HepG2 (cell line): ENCODE results near the gene GOSR1. TPM values are rescaled to one million over a fixed set of nuclear protein-coding genes. Genes with fewer than 3 reads are reported as not detected.
"Not testable (repeated sequence)": the region's sequence is repeated elsewhere in the genome, so short reads cannot be mapped to it uniquely, and the experiment has no call there.

Experiments
- ATAC-seq: fragments of 200-7000 bp; cut with Tn5 transposase; 3 replicates; pipeline ENCODE4 v1.9.1; 2020; ENCODE audit warnings: mild to moderate bottlenecking, moderate library complexity
- BruUV-seq: library from RNA; stranded (reverse); fragments of 400-500 nt; replicated peaks from 2 replicates; lab custom pipeline; 2021; lab: Mats Ljungman, UMichigan
- CTCF ChIA-PET: fragments of 300-600 bp; formaldehyde crosslinking; extraction: SDS; loops from one replicate; lab custom pipeline; 2021; ENCODE audit warnings: low total read pairs, inconsistent platforms, low intra/inter-chr PET ratio; lab: Yijun Ruan, JAX
- POLR2A ChIA-PET: fragments of 350-600 bp; sonication (Branson Sonifier 250); formaldehyde crosslinking; loops from one replicate; lab custom pipeline; 2020; ENCODE audit warnings: antibody characterized with exemption, inconsistent platforms; lab: Yijun Ruan, JAX
- DNase-seq: peaks from one replicate; pipeline ENCODE4 v3.0.0-alpha.2; 2015; ENCODE audit warnings: low spot score
- FAIRE-seq: peaks from 3 replicates; lab custom pipeline; 2011; peaks lifted over from hg19 to GRCh38; lab: Jason Lieb, UNC
- H2AFZ ChIP-seq: one replicate; pipeline ENCODE4 v1.6.1; 2011; ENCODE audit warnings: low read length, inconsistent platforms
- H3K27ac ChIP-seq: fragments of 300-600 bp; 3 replicates; pipeline ENCODE4 v1.8.0; 2011; ENCODE audit warnings: mixed run types, mild to moderate bottlenecking, mixed read lengths, low read length, inconsistent platforms; ENCODE audit not compliant: insufficient read depth; ENCODE audit errors: extremely low read length
- H3K27me3 ChIP-seq, 2 experiments: fragments of 200-600 bp in 1 of 2; 2 replicates in 1 of 2; 3 replicates in 1 of 2; pipeline versions ENCODE4 v1.6.0 to v1.8.0; 2011; ENCODE audit warnings: low read length in 2 of 2, mild to moderate bottlenecking in 2 of 2, moderate library complexity in 2 of 2, inconsistent platforms in 1 of 2; ENCODE audit not compliant: insufficient read depth in 2 of 2, control insufficient read depth in 1 of 2
- H3K36me3 ChIP-seq, 2 experiments: fragments of 200-600 bp in 1 of 2; replicated peaks in 1 of 2; 2 replicates in 1 of 2; 3 replicates in 1 of 2; pipeline versions ENCODE4 v1.5.1 to v1.8.0; 2011; ENCODE audit warnings: low read length in 2 of 2, inconsistent platforms in 1 of 2; ENCODE audit not compliant: insufficient read depth in 2 of 2, control insufficient read depth in 1 of 2
- H3K4me1 ChIP-seq: 2 replicates; pipeline ENCODE4 v1.5.1; 2012; ENCODE audit warnings: low read length, inconsistent platforms; ENCODE audit not compliant: insufficient read depth
- H3K4me2 ChIP-seq: 2 replicates; pipeline ENCODE4 v1.6.0; 2011; ENCODE audit warnings: low read depth, low read length, inconsistent platforms
- H3K4me3 ChIP-seq, 3 experiments: fragments of 200-600 bp in 1 of 3; sonication (generic), shearing (Covaris generic) in 1 of 3; replicated peaks in 1 of 3; 2 replicates each; pipeline ENCODE4 v1.5.1; 2011 to 2016; ENCODE audit warnings: low read length in 3 of 3, inconsistent platforms in 2 of 3, low read depth in 2 of 3, mild to moderate bottlenecking in 2 of 3, control low read depth in 1 of 3, mixed read lengths in 1 of 3; ENCODE audit not compliant: insufficient read depth in 1 of 3
- H3K79me2 ChIP-seq: one replicate; pipeline ENCODE4 v1.6.1; 2011; ENCODE audit warnings: low read length, inconsistent platforms; ENCODE audit not compliant: insufficient read depth
- H3K9ac ChIP-seq: 2 replicates; pipeline ENCODE4 v1.6.0; 2011; ENCODE audit warnings: mild to moderate bottlenecking, low read depth, low read length, inconsistent platforms; ENCODE audit not compliant: insufficient read depth
- H3K9me3 ChIP-seq: 2 replicates; pipeline ENCODE4 v1.5.1; 2012; ENCODE audit warnings: mild to moderate bottlenecking, low read length
- H4K20me1 ChIP-seq: 2 replicates; pipeline ENCODE4 v1.6.0; 2011; ENCODE audit warnings: inconsistent platforms, mild to moderate bottlenecking, low read length, moderate library complexity; ENCODE audit not compliant: insufficient read depth
- ATF5 ChIP-seq: sonication (generic); formaldehyde crosslinking; IDR thresholded peaks from 2 replicates; pipeline ENCODE4 v1.4.0; 2020; ENCODE audit warnings: mild to moderate bottlenecking, low read depth, missing genetic modification reagents
- SP4 ChIP-seq: sonication (generic); formaldehyde crosslinking; IDR thresholded peaks from 2 replicates; pipeline ENCODE4 v1.8.1; 2023; ENCODE audit warnings: mild to moderate bottlenecking, missing genetic modification reagents
- ZNF510 ChIP-seq: sonication (generic); formaldehyde crosslinking; IDR thresholded peaks from 2 replicates; pipeline ENCODE4 v1.4.0; 2020; ENCODE audit warnings: low read depth, mild to moderate bottlenecking, missing genetic modification reagents
- ZNF740 ChIP-seq: sonication (generic); formaldehyde crosslinking; IDR thresholded peaks from 2 replicates; pipeline ENCODE4 v1.4.0; 2020; ENCODE audit warnings: missing genetic modification reagents
- WGBS: methylation state at CpG from one replicate; pipeline ENCODE4 v1.1.6; 2017; ENCODE audit warnings: low lambda C conversion rate; 5-methylcytosine and 5-hydroxymethylcytosine counted together
- in situ Hi-C: cut with HindIII; loops from 2 replicates; pipeline ENCODE4 v1.10.0; 2017; ENCODE audit warnings: low pct_unique_long_range_greater_than_20kb; ENCODE audit not compliant: extremely low pct_ligation_motif_present
- intact Hi-C: fragments of 100-400 bp; cut with micrococcal nuclease; formaldehyde crosslinking; loops from one replicate; pipeline ENCODE4 v1.10.0; 2022; ENCODE audit not compliant: unreplicated experiment
- polyA plus RNA-seq, 8 experiments: library from polyadenylated mRNA; depleted of rRNA in 3 of 8; stranded (reverse) in 7 of 8; unstranded in 1 of 8; fragments of >200 nt; fragmentation: Illumina TruSeq in 4 of 8; extraction: Trizol in 4 of 8; gene quantifications; 2 replicates each; pipeline versions ENCODE4 v1.2.1 to v1.2.3, GENCODE V29; 2011 to 2016; ENCODE audit warnings: low read depth in 4 of 8, missing spikeins in 1 of 8, mixed read lengths in 1 of 8; ENCODE audit not compliant: insufficient read depth in 1 of 8
- total RNA-seq, 5 experiments: library from RNA; depleted of rRNA; stranded (reverse); fragments of >200 nt; fragmentation: Illumina TruSeq; extraction: Trizol; gene quantifications; 2 replicates each; pipeline ENCODE4 v1.2.3, GENCODE V29; 2016; ENCODE audit warnings: low read depth in 1 of 5

Gene GOSR1
- total and polyA plus RNA-seq, 2 of the 13 experiments (the other 11 are each of a cell fraction or from before 2014, with no cell fraction given): 15.8 to 37.0 TPM

- Histone ChIP-seq H3K4me1 (no peaks in the 10 kb centered on the region), H3K9ac (no peak overlapping the region), H2AFZ (no peak overlapping the region), H3K27me3 (no peaks in the 10 kb centered on the region), H3K27ac (no peak overlapping the region), H3K79me2 (no peaks in the 10 kb centered on the region), H3K9me3 (no peaks in the 10 kb centered on the region), H3K36me3 (peaks cover 6 to 53% of the 10 kb centered on the region in 2 experiments), H3K4me2 (no peak overlapping the region), H4K20me1 (no peaks in the 10 kb centered on the region), H3K4me3 (no peak overlapping the region)
- CTCF ChIA-PET: no interaction called here
- WGBS: 98% methylated on average over 7 of the region's 7 CpGs
- ATAC-seq: no peak
- POLR2A ChIA-PET: no interaction called here
- BruUV-seq: no TSS peak
- TF ChIP-seq ATF5 (CRISPR knock-in tag) (no peak), ZNF510 (CRISPR knock-in tag) (no peak), SP4 (CRISPR knock-in tag) (no peak), ZNF740 (CRISPR knock-in tag) (no peak)
- intact Hi-C loops (no loop called here), in situ Hi-C loops (no loop called here)
- DNase-seq: no peak
- no peak for FAIRE-seq
Measured at GRCh38 chr17:30521766-30522165, 44.6 kb downstream of the GOSR1 start.

- no CpG with 5 or more reads among the region's 35 CpGs for WGBS
- in situ Hi-C loops, H3K4me3 ChIP-seq, H3K27ac ChIP-seq, H3K9ac ChIP-seq, H3K27me3 ChIP-seq, H3K4me1 ChIP-seq, FAIRE-seq, H3K79me2 ChIP-seq, BruUV-seq, POLR2A ChIA-PET, intact Hi-C loops, H3K4me2 ChIP-seq, H4K20me1 ChIP-seq, H2AFZ ChIP-seq, H3K9me3 ChIP-seq, ATAC-seq, DNase-seq, CTCF ChIA-PET: not testable (repeated sequence)
- H3K36me3 ChIP-seq: peaks cover 5 to 41% of the 10 kb centered on the region in 2 experiments; a peak in 4 of 5 replicates
Measured at GRCh38 chr17:30523236-30523635, 46.0 kb downstream of the GOSR1 start.
